CD4-positive, alpha-beta T cell treated with Interleukin-17A for 1 hour (primary cell): ENCODE measurements around the gene PRSS36.
"Not testable (repeated sequence)": the region's sequence is repeated elsewhere in the genome, so short reads cannot be mapped to it uniquely, and the experiment has no call there.

Experiments used
- DNase-seq: peaks from one replicate; pipeline ENCODE4 v3.0.0-alpha.2; 2020

The PRSS36 gene

DNA sequence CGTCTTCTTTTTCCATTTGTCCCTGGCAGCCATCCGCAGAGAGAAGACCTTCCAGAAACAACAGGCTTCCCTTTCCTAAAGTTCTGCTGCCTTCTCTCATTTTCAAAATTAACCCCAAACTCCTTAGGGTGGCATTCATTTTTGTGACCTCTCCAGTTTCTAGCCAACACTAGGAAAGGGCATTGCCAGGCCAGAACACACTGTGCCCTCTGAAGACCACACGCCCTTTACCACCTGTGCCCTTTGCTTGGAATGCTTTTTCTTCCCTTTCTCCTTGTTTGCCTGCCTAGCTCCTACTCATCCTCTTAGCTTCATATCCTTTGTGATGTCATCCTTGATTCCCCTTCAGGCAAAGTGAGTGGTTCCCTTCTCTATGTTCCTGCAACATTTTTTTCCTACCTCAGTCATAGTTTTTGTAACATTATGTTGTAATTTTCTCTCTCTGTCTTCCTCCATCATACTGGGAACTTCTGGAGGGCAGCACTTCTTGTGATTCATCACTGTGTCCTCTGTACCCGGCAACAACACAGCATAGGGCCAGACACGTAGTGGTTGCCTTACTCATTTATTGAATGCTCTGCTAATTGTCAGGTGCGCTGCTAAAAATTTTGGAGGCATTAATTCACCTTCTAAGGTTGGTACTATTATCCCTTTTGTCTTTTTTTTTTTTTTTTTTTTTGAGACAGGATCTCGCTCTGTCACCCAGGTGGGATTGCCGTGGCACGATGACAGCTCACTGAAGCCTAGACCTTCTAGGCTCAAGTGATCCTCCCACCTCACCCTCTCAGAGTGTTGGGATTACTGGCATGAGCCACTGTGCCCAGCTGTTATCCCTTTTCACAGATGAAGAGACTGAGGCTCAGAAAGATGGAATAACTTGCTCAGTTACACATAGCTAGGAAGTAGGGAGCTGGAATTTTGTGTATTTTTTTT lies 31.4 kb downstream of the PRSS36 start:
- no peak for DNase-seq

DNA sequence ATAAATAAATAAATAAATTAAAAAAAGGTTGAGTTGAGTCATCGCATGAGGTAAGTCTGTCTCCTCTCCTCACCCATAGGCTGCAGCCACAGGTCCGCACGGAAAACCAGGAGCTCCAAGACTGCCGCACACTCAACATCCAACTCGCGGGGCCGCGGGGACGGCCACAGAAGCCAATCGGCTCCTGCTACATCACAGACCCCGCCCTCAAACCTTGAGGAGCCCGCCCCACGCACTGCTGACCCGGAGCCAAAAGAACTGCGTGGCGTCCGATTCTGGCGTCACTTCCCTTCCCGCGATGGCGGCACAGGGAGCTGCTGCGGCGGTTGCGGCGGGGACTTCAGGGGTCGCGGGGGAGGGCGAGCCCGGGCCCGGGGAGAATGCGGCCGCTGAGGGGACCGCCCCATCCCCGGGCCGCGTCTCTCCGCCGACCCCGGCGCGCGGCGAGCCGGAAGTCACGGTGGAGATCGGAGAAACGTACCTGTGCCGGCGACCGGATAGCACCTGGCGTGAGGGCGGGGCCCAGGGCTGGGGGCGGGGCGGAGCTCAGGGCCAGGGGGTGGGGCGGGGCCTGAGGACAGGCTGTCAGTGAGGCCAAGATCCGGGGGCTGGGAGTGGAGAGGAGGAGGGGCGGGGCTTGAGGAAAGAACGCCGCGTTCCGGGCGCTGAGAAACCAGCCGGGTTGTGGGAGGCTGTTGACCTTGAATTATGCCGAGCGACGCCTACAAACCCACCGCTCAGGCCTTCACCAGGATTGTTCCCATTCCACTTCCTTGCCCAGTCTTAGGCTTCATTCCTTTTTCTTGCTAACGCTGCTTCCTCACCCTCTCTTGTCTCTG lies 32.3 kb downstream of the PRSS36 start, which contains the start of gene KAT8:
KAT8 (plus strand) TSS at position 281 of the 839 bp plus-strand sequence; CDS start at position 299, 18 bp downstream.
- peak; percentile 98 for DNase-seq

DNA sequence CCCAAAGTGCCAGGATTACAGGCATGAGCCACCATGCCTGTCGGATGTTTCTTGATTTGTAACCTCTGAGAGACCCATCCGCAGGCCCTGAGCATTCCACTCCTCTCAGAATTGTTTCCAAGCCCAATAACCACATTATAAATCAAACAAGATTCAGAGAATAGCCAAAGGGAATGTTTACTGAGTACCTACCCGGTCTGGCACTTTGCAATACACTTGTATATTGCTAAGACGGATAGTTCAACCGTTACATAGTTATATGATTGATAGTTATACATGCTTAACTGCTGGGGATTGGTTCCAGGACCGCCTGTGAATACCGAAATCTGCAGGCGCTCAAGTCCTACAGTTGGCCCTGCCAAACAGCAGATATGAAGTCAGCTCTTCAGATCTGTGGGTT lies 35.4 kb downstream of the PRSS36 start:
- no peak for DNase-seq

DNA sequence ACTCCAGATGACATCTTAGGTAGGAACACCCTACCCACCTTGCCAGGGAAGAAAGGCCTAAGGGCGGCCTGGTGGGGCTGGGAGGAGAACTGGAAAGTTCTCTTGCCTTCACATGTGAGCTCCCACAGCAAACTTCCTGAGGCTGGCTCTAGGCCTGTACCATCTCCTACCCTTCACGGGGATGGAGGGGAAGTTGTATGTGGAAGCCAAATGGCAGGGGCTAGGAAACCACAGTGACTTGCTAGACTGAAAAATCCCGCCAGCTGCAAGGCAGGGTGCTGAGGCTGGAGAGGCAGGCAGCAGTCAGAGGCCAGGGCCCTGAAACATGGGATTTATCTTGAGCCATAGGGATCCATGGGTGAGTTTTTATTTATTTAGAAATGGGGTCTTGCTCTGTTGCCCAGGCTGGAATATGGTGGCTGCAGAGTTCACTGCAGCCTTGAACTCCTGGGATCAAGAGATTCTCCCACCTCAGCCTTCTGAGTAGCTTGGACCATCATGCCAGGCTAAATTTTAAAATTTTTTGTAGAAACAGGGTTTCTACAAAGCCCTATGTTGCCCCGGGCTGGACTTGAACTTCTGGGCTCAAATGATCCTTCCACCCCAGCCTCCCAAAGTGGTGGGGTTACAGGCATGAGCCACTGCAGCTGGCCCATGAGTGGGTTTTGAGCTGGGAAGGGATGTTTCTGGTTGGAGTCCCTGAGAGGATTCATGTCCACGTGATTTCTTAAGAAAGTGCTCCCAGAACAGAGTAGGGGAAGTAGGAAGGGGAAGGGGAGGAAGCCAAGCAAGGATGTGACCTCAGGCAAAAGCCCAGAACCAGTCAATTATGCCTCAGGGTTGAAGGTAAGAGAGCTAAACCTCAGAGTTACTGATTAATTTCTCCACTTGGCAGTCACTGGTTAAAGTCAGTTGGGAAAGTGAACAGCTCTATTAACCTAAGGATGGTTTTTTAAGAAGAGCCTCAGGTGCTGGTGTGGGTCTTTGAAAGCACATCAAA lies 36.4 kb downstream of the PRSS36 start:
- no peak for DNase-seq

DNA sequence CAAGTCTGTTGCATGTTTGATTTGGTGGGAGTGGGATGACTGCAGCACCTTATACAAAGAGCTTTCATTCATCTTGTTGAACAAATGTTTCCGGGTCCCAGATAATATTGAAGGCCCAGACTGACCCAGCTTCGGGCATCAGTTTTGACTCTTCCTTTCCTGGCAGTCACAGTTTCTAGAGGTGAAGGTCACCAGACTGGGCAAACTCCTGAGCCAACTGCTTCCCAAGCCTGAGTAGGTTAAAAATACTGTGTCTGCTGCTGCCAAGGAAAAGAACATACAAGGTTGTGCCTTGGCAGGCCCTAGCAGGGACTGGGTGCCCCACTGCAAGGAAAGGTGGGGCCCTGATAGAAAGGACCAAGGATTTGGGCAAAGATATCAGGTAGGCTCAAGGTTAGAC lies 37.2 kb downstream of the PRSS36 start:
- no peak for DNase-seq

DNA sequence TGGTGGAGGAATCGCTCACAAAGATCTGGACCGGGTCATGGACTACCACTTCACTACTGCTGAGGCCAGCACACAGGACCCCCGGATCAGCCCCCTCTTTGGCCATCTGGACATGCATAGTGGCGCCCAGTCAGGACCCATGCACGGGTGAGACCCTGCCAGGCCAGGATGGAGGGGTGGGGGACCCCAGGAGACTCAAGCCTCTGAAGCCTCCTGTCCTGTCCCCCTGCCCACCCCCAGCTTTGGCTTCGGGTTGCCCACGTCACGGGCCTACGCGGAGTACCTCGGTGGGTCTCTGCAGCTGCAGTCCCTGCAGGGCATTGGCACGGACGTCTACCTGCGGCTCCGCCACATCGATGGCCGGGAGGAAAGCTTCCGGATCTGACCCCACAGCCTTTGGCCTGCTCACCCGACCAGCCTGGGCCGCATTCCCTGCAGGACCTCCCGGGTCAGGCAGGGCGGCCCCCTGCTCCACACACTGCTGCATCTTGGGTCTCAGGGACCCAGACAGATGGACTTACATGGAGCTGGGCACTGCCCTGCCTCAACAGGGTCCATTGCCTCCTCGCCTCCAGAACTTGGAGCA lies 37.9 kb downstream of the PRSS36 start:
- DNase-seq, result no peak

DNA sequence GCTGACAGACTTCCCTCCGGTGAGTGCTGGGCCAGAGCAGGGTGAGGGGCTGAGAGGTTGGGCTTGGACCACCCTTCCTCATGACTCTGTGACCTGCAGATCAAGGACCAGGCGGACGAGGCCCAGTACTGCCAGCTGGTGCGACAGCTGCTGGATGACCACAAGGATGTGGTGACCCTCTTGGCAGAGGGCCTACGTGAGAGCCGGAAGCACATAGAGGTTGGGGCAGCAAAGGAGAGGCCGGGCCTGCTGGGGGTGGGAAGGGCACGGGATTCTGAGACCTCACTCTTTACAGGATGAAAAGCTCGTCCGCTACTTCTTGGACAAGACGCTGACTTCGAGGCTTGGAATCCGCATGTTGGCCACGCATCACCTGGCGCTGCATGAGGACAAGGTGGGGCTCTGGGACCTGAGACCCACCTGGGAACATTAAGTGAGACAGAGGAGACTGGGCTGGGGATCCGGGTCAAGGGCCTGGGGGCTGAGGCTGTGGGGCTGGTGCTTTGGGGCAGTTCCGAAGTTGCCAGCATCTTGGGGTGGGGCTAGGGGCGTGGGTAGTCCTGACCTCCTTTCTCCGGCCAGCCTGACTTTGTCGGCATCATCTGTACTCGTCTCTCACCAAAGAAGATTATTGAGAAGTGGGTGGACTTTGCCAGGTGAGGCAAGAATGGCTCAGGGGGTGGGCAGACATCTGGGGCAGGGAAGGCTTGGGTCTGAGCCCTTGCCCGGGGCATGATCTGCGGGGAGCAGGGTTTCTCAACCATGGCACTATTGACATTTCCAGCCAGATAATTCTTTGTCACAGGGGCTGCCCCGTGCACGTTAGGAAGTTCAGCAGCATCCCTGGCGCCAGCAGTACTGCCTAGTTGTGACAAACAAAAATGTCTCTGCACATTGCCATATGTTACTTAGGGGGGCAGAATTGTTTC lies 39.5 kb downstream of the PRSS36 start:
- DNase-seq, result no peak

DNA sequence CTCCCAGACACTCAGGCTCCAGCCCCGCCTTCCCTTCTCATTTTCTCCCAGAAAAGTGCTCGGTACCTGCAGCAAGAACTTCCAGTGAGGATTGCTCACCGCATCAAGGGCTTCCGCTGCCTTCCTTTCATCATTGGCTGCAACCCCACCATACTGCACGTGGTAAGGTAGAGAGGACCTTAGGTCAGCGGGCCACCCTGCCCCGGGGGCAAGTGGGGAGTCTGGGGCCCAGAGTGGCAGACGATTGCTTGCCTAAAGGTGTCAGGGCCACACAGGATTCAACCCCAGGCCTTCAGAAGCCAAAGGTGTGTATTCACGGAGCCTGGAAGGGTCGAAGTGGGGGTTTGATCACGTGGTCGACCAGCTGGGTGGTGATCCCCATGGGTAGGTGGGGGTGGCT lies 40.2 kb downstream of the PRSS36 start:
- no peak for DNase-seq

DNA sequence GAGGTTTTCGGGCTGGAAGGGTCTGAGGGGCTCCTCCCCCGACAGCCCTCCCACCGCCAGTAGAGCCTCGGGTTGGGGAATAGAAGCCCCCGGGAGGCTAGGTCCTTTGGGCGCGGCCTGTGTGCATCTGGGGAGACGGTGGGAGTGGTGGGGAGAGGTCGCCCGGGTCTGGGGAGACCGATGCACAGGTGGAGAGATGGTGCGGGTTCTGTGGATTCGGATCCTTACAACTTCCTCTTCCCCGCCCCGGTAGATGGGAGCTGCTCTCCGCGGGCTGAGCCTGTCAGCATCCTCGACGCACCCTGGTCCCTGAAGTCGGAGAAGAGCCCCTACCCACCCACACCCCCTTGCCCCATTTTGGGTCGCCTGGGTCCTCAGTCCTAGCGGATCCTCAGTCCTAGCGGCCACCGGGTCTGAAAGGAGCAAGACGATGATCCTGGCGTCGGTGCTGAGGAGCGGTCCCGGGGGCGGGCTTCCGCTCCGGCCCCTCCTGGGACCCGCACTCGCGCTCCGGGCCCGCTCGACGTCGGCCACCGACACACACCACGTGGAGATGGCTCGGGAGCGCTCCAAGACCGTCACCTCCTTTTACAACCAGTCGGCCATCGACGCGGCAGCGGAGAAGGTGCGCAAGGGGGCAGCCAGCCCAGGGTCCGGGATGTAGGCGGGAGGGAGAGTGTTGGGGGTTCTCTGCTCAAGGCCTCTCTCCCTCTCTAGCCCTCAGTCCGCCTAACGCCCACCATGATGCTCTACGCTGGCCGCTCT lies 40.9 kb downstream of the PRSS36 start:
- no peak for DNase-seq

DNA sequence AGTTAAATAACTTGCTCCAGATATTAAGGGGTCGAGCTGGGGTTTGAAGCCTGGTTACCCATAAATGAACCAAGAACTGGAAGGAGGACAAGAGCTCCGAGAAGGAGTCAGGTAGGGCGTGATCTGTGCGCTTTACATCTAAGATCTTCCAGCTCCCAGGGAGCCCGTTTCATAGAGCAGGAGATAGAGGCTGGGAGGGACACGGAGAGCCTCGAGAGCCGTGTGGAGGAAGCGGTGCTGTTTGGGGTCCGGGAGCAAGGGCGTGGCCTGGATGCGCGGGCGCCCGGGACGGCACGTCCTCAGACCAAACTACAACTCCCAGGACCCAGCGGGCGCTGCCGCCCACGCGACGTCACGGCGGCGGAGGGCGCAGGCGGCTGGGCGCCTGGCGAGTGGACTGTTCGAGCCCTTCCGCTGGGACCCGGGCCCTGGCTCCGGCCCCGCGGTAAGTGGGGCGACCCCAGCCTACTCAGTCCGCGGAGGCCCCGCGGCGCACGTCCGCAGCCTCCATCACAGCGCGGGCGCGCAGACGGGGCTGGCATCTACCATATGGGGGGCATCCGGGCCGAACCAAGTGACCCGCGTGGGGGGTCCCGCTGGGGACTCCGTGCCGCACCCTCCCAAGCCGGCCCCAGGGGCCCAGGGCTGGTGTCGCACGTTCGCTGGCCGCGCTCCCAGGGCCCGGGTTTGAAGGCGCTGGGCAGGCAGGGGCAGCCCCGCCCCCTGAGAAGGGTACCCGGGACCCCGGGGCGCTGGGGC lies 41.7 kb downstream of the PRSS36 start, which contains the start of gene BCKDK:
BCKDK (plus strand) TSS at position 352 of the 759 bp plus-strand sequence. CDS start 838 bp downstream, outside the sequence.
- peak; percentile 65 for DNase-seq

DNA sequence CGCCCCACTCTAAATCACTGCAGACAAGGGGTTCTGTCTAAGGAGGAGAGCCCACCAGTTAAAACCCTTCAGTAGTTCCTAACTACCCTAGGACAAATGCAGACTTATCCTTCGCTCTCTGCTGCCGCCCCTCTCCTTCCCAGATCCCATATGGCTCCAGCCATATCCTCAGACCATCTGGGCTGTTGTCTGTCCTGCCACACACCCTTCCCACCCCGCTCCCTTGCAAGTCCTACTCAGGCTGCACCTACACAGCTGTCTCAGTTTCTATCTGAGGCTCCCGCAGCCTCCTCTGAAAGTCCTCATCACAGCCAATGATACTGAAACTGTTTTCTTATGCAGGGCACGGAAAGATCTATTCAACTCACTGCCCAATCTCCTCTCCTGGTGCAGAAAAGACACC lies 42.4 kb downstream of the PRSS36 start:
- no peak for DNase-seq

DNA sequence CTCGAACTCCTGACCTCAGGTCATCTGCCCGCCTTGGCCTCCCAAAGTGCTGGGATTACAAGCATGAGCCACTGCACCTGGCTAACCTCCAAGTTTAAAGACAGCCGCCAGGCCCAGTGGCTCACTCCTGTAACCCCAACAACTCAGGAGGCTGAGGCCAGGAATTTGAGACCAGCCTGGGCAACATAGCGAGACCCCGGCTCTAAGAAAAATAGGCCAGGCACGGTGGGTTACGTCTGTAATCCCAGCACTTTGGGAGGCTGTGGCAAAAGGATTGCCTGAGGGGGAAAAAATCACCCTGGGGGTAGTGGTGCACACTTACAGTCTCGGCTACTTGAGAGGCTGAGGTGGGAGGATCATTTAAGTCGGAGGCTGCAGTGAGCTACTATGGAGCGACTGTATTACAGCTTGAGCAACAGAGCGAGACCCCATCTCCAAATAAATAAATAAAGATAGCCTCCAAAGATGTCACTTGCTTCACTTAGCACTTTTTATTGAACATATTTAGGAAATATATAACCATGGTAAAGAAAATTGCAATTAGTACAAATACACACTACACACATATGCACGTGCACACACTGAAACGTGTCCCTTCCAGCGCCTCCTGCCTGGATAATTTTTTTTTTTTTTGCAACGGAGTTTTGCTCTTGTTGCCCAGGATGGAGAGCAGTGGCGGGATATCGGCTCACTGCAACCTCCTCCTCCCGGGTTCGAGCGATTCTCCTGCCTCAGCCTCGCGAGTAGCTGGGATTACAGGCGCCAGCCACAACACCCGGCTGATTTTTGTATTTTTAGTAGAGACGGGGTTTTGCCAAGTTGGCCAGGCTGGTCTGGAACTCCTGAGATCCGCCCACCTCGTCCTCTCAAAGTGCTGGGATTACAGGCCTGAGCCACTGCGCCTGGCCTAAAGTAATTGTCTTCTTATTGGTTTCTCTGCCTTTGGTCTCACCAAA lies 43.1 kb downstream of the PRSS36 start:
- DNase-seq, result no peak

DNA sequence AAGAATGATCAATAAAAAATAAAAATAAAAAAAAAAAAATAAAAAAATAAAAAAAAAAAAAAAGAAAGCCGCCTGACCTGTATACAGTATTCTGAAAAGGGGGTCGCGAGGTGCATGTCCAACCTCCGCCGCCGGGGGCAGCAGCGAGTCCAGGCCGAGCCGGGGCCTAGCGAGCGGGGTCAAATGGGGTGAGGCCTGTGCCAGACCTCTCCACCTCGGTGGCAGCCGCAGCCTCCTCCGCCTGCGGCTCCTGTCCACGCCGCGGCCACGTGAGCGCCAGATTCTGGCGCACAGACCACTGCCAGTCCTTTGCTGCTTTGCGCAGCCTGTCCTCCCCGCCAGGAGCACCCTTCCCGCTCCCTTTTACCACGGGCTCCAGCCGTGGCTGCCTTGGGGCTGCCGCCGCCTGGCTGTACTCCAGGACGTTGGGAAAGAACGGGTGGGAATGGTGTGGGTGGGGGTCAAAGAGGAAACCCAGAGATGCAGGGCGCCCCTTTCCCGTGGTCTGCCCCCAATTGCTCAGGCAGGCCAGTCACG lies 44.1 kb downstream of the PRSS36 start:
- peak; percentile 85 for DNase-seq

DNA sequence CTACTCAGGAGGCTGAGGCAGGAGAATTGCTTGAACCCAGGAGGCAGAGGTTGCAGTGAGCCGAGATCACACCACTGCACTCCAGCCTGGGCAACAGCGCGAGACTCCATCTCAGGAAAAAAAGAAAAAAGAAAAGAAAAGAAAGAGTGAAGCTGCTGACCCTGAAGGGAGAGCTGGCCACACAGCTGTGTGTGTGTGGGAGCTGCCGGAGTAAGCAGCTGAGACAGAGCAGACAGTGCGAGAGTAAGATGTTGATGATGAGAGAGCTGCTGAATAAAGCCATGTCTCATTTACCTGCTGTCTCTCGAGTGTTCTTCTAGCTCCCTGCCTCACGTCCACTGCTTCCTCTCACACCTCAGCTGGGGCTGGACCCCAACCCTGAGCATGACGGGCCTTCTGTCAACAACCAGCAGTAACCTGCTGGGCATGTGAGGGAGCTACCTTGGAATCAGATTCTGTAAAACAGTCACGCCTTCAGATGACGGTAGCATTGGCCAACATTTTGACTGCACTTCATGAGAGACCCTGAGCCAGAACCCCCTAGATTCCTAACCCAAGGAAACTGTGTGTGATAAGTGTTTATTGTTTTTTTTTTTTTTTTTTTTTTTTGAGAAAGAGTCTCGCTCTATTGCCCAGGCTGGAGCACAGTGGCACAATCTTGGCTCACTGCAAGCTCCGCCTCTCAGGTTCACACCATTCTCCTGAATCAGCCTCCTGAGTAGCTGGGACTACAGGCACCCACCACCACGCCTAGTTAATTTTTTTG lies 48.8 kb downstream of the PRSS36 start:
- not testable (repeated sequence) for DNase-seq

DNA sequence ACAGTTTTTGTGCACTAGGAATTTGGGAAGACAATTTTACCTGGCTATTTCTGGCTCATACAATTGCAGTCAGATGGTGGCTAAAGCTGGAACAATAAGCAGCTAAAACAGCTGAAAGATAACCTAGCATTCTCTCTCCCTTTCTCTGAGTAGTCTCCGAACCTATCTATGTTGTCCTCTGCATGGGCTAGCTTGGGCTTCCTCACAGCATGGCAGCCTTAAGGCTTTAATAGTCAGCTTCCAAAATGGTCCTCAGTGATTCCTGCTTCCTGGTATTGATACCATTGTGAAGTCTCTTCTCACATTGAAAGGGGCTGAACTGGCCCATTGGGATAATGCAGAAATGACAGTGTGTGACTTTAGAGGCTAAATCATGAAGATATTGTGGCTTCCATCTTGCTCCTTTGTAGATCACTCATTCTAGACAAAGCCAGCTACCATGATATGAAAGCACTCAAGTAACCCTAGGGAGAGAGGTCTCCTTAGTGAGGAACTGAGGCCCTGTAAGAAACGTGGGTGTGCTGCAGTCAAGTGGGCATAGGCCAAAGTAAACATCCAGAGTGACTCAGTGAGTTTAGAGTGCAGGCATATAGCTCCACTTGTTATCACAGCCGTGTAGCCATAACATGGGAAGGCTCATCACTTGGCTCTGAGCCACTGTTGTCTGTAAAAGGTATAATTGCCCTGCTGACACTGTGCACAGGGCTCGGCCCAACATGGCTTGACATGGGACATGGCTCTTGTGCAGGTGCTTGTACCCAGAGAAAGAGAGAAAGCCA lies 49.8 kb downstream of the PRSS36 start:
- DNase-seq, result no peak
